Tibial nerve (tissue), 4 donors: ENCODE results near the gene NFKB1. TPM values are rescaled to one million over a fixed set of nuclear protein-coding genes. Genes with fewer than 3 reads are reported as not detected.

Source experiments
- DNase-seq, 2 donors: peaks; one replicate each; pipeline ENCODE4 v3.0.0-alpha.2; 2019; ENCODE audit warnings: low spot score in 2 of 2
- H3K27ac ChIP-seq, 4 donors: fragments of 200-600 bp; sonication (generic) in 3 of 4; one replicate each; pipeline ENCODE4 v1.5.1; 2017 to 2019; ENCODE audit warnings: mild to moderate bottlenecking in 1 of 4
- H3K27me3 ChIP-seq, 2 donors: fragments of 200-600 bp; sonication (generic) in 1 of 2; one replicate each; pipeline versions ENCODE4 v1.5.1 to v1.6.0; 2017 to 2019
- H3K36me3 ChIP-seq, 3 donors: fragments of 200-600 bp; sonication (generic); one replicate each; pipeline ENCODE4 v1.5.1; 2018 to 2019
- H3K4me1 ChIP-seq, 4 donors: fragments of 200-600 bp; sonication (generic) in 3 of 4; one replicate each; pipeline ENCODE4 v1.5.1; 2017 to 2019
- H3K4me3 ChIP-seq, 4 donors: fragments of 200-600 bp; sonication (generic) in 3 of 4; one replicate each; pipeline ENCODE4 v1.5.1; 2017 to 2019; ENCODE audit warnings: mild to moderate bottlenecking in 1 of 4, moderate library complexity in 1 of 4
- H3K9me3 ChIP-seq, 4 donors: fragments of 200-600 bp; sonication (generic) in 3 of 4; one replicate each; pipeline ENCODE4 v1.5.1; 2017 to 2019
- EP300 ChIP-seq, 2 donors: sonication (generic); formaldehyde crosslinking; IDR thresholded peaks; one replicate each; pipeline ENCODE4 v1.6.1; 2017; ENCODE audit warnings: antibody characterized with exemption in 2 of 2, mild to moderate bottlenecking in 1 of 2
- POLR2A ChIP-seq, 2 donors: fragments of 450-650 bp; IDR thresholded peaks; one replicate each; pipeline ENCODE4 v1.6.1; 2017; ENCODE audit warnings: antibody characterized with exemption in 2 of 2, mild to moderate bottlenecking in 2 of 2, moderate library complexity in 2 of 2
- WGBS, 2 donors: methylation state at CpG; one replicate each; pipeline ENCODE4 v1.1.5; 2018; 5-methylcytosine and 5-hydroxymethylcytosine counted together
- total RNA-seq, 4 donors: library from RNA; depleted of rRNA; stranded (reverse); fragments of >200 nt; gene quantifications; one replicate each; pipeline ENCODE4 v1.1.0, GENCODE V29; 2016
- TF ChIP-seq, protein P1 (sequence below), 5 experiments: fragments of 200-600 bp in 3 of 5; fragments of 450-650 bp in 2 of 5; sonication (generic) in 3 of 5; IDR thresholded peaks; one replicate each; pipeline ENCODE4 v1.5.1; 2016 to 2019; ENCODE audit warnings: antibody characterized with exemption in 5 of 5, mild to moderate bottlenecking in 3 of 5, moderate library complexity in 2 of 5

The NFKB1 gene
- total RNA-seq, 4 donors from 2014 or later, result 21.6 to 44.8 (median 28.3) TPM

DNA sequence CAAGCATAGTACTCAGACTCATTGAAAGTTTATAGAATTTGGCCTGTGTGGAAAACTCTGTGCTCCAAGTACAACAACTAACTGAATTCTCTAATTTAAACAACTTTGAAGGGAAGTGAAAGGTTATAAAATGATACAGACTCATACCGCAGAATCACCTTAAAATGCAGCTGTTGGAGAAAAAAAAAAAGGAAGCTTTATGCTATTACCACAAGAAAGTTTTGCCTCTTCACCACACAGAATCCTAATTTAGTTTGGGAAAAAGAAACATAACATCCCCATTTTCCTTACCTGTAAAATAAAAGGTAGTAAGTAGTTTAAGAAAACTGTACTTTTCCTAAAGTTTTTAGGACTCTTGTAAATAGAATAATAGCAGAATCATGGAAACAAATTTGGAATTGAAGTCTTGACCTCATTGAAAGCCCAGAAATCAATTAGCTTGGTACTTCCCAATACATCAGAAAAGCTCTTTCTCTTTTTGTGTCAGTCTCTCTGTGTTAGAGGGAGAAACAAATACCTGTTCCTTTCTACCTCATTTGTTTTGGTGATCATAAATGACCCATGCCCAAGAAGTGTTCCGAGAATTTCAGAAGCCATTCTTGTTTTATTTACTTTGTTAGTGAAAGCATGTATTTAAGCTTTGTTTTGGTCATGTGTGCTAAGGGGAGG, 78.8 kb downstream of the NFKB1 start:
- peaks cover 0 to 6% (median 0%) of the 10 kb centered on the region in 4 donors for H3K4me1 ChIP-seq
- H3K27me3 ChIP-seq, result no peaks in the 10 kb centered on the region
- no peak for DNase-seq
- H3K36me3 ChIP-seq, result peaks cover 0 to 76% (median 5%) of the 10 kb centered on the region in 3 donors
- H3K27ac ChIP-seq, result no peak overlapping the region
- TF ChIP-seq EP300 (IDR thresholded peaks at IDR 0.05) (no peak), POLR2A (IDR thresholded peaks at IDR 0.05) (no peak)
- TF ChIP-seq, protein P1, sequence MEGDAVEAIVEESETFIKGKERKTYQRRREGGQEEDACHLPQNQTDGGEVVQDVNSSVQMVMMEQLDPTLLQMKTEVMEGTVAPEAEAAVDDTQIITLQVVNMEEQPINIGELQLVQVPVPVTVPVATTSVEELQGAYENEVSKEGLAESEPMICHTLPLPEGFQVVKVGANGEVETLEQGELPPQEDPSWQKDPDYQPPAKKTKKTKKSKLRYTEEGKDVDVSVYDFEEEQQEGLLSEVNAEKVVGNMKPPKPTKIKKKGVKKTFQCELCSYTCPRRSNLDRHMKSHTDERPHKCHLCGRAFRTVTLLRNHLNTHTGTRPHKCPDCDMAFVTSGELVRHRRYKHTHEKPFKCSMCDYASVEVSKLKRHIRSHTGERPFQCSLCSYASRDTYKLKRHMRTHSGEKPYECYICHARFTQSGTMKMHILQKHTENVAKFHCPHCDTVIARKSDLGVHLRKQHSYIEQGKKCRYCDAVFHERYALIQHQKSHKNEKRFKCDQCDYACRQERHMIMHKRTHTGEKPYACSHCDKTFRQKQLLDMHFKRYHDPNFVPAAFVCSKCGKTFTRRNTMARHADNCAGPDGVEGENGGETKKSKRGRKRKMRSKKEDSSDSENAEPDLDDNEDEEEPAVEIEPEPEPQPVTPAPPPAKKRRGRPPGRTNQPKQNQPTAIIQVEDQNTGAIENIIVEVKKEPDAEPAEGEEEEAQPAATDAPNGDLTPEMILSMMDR (IDR thresholded peaks at IDR 0.05), result no peak
- WGBS, 2 donors, result 71 to 75% methylated on average over 2 of the region's 2 CpGs
- H3K9me3 ChIP-seq, result no peaks in the 10 kb centered on the region
- H3K4me3 ChIP-seq, result no peak overlapping the region

DNA sequence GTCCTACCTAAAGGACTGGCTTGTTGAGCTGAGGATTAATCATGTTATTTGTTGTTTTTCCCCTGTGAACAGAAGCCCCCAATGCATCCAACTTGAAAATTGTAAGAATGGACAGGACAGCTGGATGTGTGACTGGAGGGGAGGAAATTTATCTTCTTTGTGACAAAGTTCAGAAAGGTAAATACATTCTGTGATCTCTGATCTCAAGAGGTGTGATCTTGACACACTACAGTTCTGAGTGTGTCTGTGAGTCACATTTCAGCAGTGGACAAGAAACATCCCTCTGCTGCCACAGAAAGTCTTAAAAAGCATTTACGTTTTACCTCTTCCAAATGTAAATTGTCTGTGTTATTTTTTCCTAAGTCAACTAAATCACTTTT, 79.3 kb downstream of the NFKB1 start:
- H3K4me1 ChIP-seq, result peaks cover 0 to under 1% (median 0%) of the 10 kb centered on the region in 4 donors
- 79 to 82% methylated on average over 1 of the region's 1 CpG for WGBS, 2 donors
- no peak overlapping the region for H3K27ac ChIP-seq
- TF ChIP-seq EP300 (IDR thresholded peaks at IDR 0.05), result no peak
- TF ChIP-seq, protein P1 (IDR thresholded peaks at IDR 0.05), result no peak
- no peak for TF ChIP-seq POLR2A (IDR thresholded peaks at IDR 0.05)
- H3K9me3 ChIP-seq, result no peaks in the 10 kb centered on the region
- no peak for DNase-seq
- H3K27me3 ChIP-seq, result no peaks in the 10 kb centered on the region
- H3K4me3 ChIP-seq, result no peak overlapping the region
- H3K36me3 ChIP-seq, result peaks cover 0 to 81% (median 5%) of the 10 kb centered on the region in 3 donors

DNA sequence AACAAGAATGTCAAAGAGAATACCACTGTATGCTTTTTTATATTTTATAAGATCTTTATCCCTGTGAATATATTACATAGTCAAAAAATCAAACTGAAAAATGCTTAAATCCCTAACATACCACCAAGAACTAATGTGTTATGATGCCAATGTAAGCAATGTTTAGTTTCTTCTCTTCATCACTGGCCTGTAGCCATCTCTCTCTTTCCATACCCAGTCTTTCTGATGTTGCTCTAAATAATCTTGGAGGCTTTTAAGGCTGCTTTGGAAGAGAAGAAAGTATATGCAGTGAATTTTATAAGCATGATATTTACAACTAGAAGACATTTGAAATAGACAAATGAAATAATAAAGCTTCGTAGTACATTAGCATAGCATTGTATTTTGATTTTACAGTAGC, 82.9 kb downstream of the NFKB1 start:
- H3K9me3 ChIP-seq, result no peaks in the 10 kb centered on the region
- TF ChIP-seq, protein P1 (IDR thresholded peaks at IDR 0.05), result no peak
- TF ChIP-seq EP300 (IDR thresholded peaks at IDR 0.05), result no peak
- no peak for TF ChIP-seq POLR2A (IDR thresholded peaks at IDR 0.05)
- 89 to 95% methylated on average over 1 of the region's 1 CpG for WGBS, 2 donors
- DNase-seq, result no peak
- H3K4me1 ChIP-seq, result no peaks in the 10 kb centered on the region
- no peak overlapping the region for H3K4me3 ChIP-seq
- no peaks in the 10 kb centered on the region for H3K27me3 ChIP-seq
- H3K36me3 ChIP-seq, result peaks cover 0 to 82% (median 0%) of the 10 kb centered on the region in 3 donors
- no peak overlapping the region for H3K27ac ChIP-seq

DNA sequence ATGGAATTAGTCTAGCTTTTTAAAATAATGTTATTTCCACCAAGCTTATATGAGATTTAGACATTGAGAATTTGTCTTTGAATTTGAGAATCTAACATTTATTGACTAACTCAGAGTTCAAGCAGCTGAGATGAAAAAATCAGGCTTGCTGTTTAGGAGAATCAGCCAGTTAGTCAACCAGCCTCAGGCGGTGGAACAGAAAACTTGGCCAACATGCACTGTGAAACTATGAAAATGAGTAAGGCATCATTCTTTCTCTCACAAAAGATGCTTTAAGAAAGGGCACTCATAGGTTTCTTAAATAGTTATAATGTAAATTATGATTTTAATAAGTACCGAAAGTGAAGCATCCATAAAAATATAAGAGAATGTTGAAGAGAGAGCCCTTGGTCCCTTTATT, 84.2 kb downstream of the NFKB1 start:
- no peaks in the 10 kb centered on the region for H3K9me3 ChIP-seq
- no peak overlapping the region for H3K27ac ChIP-seq
- no peaks in the 10 kb centered on the region for H3K27me3 ChIP-seq
- TF ChIP-seq, protein P1 (IDR thresholded peaks at IDR 0.05), result no peak
- TF ChIP-seq EP300 (IDR thresholded peaks at IDR 0.05) (no peak), POLR2A (IDR thresholded peaks at IDR 0.05) (no peak)
- H3K4me1 ChIP-seq, result no peaks in the 10 kb centered on the region
- H3K36me3 ChIP-seq, result peaks cover 0 to 88% (median 0%) of the 10 kb centered on the region in 3 donors
- DNase-seq, result no peak
- WGBS, 2 donors, result 93 to 96% methylated on average over 2 of the region's 2 CpGs
- H3K4me3 ChIP-seq, result no peak overlapping the region

DNA sequence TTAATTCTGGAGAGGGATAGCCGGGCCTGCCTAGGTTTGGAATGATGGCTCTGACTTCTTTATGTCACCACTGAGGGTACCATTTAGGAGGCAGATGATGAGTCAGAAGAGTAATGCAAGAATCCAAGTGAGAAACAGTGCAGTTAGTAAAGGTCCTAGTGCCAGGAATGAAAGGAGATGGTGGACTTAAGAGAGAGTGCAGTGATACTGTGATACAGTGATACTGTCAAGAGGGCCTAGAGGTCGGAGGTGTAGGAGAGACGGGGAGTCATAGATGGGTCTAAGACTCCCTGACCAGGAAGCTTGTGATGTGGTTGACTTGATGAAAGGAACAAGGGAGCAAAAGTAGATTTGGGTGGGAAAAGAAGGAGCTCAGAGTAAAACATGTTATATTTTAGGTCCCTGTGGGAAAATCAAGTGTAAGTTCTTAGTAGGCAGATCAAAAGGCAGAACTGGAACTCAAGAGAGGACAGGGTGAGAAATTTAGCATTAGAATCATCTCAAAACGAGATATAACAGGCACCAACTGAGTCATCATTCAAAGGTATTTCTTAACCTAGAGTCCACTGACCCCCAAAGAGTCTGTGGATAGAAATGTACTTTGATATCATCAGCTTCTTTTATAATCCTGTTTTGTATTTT, 85.0 kb downstream of the NFKB1 start:
- WGBS, 2 donors, result 92 to 93% methylated on average over 4 of the region's 4 CpGs
- Histone ChIP-seq H3K36me3 (peaks cover 0 to 88% (median 0%) of the 10 kb centered on the region in 3 donors), H3K27me3 (no peaks in the 10 kb centered on the region), H3K4me1 (no peaks in the 10 kb centered on the region), H3K9me3 (peaks cover 0 to 6% (median 0%) of the 10 kb centered on the region in 4 donors), H3K4me3 (no peak overlapping the region), H3K27ac (no peak overlapping the region)
- TF ChIP-seq POLR2A (IDR thresholded peaks at IDR 0.05) (no peak), EP300 (IDR thresholded peaks at IDR 0.05) (no peak)
- TF ChIP-seq, protein P1 (IDR thresholded peaks at IDR 0.05), result no peak
- DNase-seq, result no peak
